ENCODE measurements around the gene SPRR4.

DNA sequence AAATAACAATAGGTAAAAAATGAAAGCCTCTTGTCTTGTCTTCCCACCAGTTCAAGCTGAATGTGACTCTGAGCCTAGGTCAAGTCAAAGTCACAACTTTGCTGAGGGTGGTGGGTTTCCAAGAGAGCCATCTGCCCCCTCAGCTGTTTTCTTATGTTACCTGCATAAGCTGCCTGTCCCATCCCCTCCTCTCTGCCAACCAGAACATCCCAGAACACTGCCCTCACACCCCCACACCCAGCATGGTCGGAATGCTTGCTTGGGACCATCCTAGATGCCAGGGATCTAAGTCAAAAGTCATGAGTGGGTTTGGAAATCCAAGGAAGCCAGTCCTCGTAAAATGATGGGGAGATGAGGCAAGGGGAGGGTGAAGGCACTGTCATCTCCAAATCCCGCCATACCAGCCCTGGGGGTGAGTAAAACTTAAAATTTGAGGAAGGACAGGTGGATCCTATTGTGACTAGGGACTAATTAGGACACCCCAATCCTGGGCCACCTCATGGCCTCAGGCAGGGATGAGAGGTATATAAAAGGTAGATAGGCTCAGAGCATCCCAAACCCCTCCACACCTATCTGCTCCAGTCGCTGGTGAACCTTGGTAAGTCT lies 23.7 kb upstream of the SPRR4 start, which contains the start of gene SPRR5:
- TF ChIP-seq POLR2A (IDR thresholded peaks at IDR 0.05; ENCODE audit: extremely low read depth, insufficient read length) (no peak), MYC (IDR thresholded peaks at IDR 0.05; ENCODE audit: low read depth, low read length) (no peak)
- TF ChIP-seq, protein P1, sequence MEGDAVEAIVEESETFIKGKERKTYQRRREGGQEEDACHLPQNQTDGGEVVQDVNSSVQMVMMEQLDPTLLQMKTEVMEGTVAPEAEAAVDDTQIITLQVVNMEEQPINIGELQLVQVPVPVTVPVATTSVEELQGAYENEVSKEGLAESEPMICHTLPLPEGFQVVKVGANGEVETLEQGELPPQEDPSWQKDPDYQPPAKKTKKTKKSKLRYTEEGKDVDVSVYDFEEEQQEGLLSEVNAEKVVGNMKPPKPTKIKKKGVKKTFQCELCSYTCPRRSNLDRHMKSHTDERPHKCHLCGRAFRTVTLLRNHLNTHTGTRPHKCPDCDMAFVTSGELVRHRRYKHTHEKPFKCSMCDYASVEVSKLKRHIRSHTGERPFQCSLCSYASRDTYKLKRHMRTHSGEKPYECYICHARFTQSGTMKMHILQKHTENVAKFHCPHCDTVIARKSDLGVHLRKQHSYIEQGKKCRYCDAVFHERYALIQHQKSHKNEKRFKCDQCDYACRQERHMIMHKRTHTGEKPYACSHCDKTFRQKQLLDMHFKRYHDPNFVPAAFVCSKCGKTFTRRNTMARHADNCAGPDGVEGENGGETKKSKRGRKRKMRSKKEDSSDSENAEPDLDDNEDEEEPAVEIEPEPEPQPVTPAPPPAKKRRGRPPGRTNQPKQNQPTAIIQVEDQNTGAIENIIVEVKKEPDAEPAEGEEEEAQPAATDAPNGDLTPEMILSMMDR (IDR thresholded peaks at IDR 0.05; ENCODE audit: low read depth, low read length): no peak

All from NB4 (cell line).